ENCODE measurements around the gene GPSM1. TPM values are rescaled to one million over a fixed set of nuclear protein-coding genes. Genes with fewer than 3 reads are reported as not detected.

GPSM1 gene
- total RNA-seq, 1 experiment from 2014 or later: 26.4 TPM

DNA sequence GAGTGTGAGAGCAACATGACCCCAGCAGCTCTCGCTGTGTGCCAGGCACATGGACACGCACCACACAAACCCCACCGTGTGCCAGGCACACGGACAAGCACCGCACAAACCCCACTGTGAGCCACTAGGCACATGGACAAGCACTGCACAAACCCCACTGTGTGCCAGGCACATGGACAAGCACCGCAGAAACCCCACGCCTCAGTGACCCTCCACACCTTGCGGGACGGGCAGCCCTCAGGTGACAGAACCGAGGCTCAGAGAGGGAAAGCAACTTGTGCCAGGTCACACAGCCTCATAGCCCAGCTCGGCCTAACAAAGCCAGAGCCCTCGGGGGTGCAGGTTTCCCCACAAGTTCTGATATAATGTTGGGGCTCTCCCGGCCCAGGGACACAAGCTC is 2.0 kb upstream of the GPSM1 start:
- no peak overlapping the region for H3K27ac ChIP-seq (ENCODE audit: low read depth, low read length)
- no peak overlapping the region for H3K4me3 ChIP-seq (replicated peaks in 1 of 2; ENCODE audit: low read depth in 1 of 2, low read length in 2 of 2)
- no peaks in the 10 kb centered on the region for H4K20me1 ChIP-seq (ENCODE audit: insufficient read depth)
- DNase-seq (ENCODE audit: low read depth, low spot score) (no peak), ATAC-seq (no peak)
- ChIA-PET CTCF (interaction anchor here (0.9 to 1.2 kb wide), 2 partner anchors 21 to 37 kb away, joined by 3 read pairs; no protein-coding TSS in a partner anchor), POLR2A (no interaction called here), RAD21 (ENCODE audit: low non-redundant PET in 1 of 2, low total read pairs in 2 of 2, uncharacterized antibody in 2 of 2, unreplicated experiment in 2 of 2) (no interaction called here)
- no peaks in the 10 kb centered on the region for H3K36me3 ChIP-seq (ENCODE audit: control insufficient read depth in 1 of 2, insufficient read depth in 2 of 2, low read length in 2 of 2)
- TF ChIP-seq, protein P1, sequence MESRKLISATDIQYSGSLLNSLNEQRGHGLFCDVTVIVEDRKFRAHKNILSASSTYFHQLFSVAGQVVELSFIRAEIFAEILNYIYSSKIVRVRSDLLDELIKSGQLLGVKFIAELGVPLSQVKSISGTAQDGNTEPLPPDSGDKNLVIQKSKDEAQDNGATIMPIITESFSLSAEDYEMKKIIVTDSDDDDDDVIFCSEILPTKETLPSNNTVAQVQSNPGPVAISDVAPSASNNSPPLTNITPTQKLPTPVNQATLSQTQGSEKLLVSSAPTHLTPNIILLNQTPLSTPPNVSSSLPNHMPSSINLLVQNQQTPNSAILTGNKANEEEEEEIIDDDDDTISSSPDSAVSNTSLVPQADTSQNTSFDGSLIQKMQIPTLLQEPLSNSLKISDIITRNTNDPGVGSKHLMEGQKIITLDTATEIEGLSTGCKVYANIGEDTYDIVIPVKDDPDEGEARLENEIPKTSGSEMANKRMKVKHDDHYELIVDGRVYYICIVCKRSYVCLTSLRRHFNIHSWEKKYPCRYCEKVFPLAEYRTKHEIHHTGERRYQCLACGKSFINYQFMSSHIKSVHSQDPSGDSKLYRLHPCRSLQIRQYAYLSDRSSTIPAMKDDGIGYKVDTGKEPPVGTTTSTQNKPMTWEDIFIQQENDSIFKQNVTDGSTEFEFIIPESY (IDR thresholded peaks at IDR 0.05; ENCODE audit: extremely low read depth, insufficient replicate concordance, low read length): no peak
- H3K4me1 ChIP-seq (ENCODE audit: control insufficient read depth in 1 of 2, insufficient read depth in 2 of 2, low read length in 2 of 2): peaks cover 8 to 42% of the 10 kb centered on the region in 2 experiments; a peak in 3 of 4 replicates
- H3K79me2 ChIP-seq (ENCODE audit: insufficient read depth, low read length): peaks cover 20% of the 10 kb centered on the region; the same call in 1 of the 2 replicates
- H3K9me2 ChIP-seq (ENCODE audit: insufficient read depth): no peaks in the 10 kb centered on the region
- no peaks in the 10 kb centered on the region for H3K27me3 ChIP-seq (ENCODE audit: insufficient read depth, low read length)
- intact Hi-C loops (cut with micrococcal nuclease): no loop called here
- H3K4me2 ChIP-seq (ENCODE audit: low read length): no peak overlapping the region
- H2AFZ ChIP-seq (ENCODE audit: low read depth, low read length, poor library complexity, severe bottlenecking): no peak overlapping the region
- BruUV-seq (replicated peaks): no TSS peak
- H3K9ac ChIP-seq (ENCODE audit: low read length): no peak overlapping the region
- H3K9me3 ChIP-seq (ENCODE audit: control insufficient read depth in 1 of 2, insufficient read depth in 1 of 2, low read depth in 1 of 2, low read length in 2 of 2): no peaks in the 10 kb centered on the region

DNA sequence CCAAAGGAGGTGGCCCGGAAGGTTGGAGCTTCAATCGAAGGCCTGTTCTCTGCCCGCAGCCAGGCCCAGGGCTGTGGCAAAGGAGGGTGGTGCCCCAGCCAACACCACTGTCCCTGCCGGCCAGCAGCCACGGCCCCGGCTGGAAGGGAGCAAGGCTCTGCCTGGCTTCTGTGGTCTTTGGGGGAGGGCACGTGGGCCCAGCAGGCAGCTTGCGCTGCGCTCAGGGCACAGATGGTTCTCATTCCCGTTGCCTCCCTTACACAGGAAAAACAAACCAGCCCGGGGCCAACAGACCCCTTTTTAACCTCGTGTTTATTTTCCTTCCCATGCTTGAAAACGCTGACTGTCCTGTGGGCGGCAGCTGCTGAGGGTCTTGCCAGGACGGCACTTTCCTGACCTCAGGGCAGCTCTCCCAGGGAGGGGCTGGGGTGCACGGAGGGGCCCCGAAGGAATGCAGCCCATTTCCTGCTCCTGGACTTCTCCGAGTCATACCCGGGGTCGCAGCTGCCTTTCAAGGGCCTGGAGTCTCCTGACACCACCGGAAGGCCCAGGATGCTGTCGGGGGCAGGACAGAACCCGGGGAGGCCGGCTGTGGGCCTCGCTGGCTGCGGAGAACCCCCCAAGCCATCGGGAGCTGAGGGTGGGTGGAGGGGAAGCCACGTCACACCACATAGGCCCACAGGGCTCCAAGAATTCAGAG is 1.1 kb upstream of the GPSM1 start:
- Histone ChIP-seq H3K27ac (ENCODE audit: low read depth, low read length) (no peak overlapping the region; the same call in 1 of the 2 replicates), H2AFZ (ENCODE audit: low read depth, low read length, poor library complexity, severe bottlenecking) (no peak overlapping the region), H3K4me3 (replicated peaks in 1 of 2; ENCODE audit: low read depth in 1 of 2, low read length in 2 of 2) (no peak overlapping the region), H4K20me1 (ENCODE audit: insufficient read depth) (no peaks in the 10 kb centered on the region), H3K9me2 (ENCODE audit: insufficient read depth) (no peaks in the 10 kb centered on the region), H3K9me3 (ENCODE audit: control insufficient read depth in 1 of 2, insufficient read depth in 1 of 2, low read depth in 1 of 2, low read length in 2 of 2) (no peaks in the 10 kb centered on the region), H3K4me2 (ENCODE audit: low read length) (no peak overlapping the region; the same call in 1 of the 2 replicates), H3K9ac (ENCODE audit: low read length) (no peak overlapping the region), H3K36me3 (ENCODE audit: control insufficient read depth in 1 of 2, insufficient read depth in 2 of 2, low read length in 2 of 2) (no peaks in the 10 kb centered on the region), H3K79me2 (ENCODE audit: insufficient read depth, low read length) (peaks cover 20% of the 10 kb centered on the region; the same call in 1 of the 2 replicates), H3K4me1 (ENCODE audit: control insufficient read depth in 1 of 2, insufficient read depth in 2 of 2, low read length in 2 of 2) (peaks cover 8 to 42% of the 10 kb centered on the region in 2 experiments; a peak in 3 of 4 replicates), H3K27me3 (ENCODE audit: insufficient read depth, low read length) (no peaks in the 10 kb centered on the region)
- ATAC-seq (no peak), DNase-seq (ENCODE audit: low read depth, low spot score) (no peak)
- RAD21 ChIA-PET (ENCODE audit: low non-redundant PET in 1 of 2, low total read pairs in 2 of 2, uncharacterized antibody in 2 of 2, unreplicated experiment in 2 of 2): no interaction called here
- intact Hi-C loops (cut with micrococcal nuclease): no loop called here
- TF ChIP-seq JUND (IDR thresholded peaks at IDR 0.05) (no peak), SRF (IDR thresholded peaks at IDR 0.05; ENCODE audit: low read depth) (no peak), EGR1 (IDR thresholded peaks at IDR 0.05; ENCODE audit: low read depth) (no peak), SIN3A (IDR thresholded peaks at IDR 0.05; ENCODE audit: low read depth) (no peak)
- TF ChIP-seq, protein P2, sequence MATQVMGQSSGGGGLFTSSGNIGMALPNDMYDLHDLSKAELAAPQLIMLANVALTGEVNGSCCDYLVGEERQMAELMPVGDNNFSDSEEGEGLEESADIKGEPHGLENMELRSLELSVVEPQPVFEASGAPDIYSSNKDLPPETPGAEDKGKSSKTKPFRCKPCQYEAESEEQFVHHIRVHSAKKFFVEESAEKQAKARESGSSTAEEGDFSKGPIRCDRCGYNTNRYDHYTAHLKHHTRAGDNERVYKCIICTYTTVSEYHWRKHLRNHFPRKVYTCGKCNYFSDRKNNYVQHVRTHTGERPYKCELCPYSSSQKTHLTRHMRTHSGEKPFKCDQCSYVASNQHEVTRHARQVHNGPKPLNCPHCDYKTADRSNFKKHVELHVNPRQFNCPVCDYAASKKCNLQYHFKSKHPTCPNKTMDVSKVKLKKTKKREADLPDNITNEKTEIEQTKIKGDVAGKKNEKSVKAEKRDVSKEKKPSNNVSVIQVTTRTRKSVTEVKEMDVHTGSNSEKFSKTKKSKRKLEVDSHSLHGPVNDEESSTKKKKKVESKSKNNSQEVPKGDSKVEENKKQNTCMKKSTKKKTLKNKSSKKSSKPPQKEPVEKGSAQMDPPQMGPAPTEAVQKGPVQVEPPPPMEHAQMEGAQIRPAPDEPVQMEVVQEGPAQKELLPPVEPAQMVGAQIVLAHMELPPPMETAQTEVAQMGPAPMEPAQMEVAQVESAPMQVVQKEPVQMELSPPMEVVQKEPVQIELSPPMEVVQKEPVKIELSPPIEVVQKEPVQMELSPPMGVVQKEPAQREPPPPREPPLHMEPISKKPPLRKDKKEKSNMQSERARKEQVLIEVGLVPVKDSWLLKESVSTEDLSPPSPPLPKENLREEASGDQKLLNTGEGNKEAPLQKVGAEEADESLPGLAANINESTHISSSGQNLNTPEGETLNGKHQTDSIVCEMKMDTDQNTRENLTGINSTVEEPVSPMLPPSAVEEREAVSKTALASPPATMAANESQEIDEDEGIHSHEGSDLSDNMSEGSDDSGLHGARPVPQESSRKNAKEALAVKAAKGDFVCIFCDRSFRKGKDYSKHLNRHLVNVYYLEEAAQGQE (IDR thresholded peaks at IDR 0.05; ENCODE audit: low read depth): no peak
- CTCF ChIA-PET: interaction anchor here (0.6 to 1.2 kb wide), 3 partner anchors 20 to 150 kb away, joined by 3 to 4 read pairs (median 3); no protein-coding TSS in a partner anchor
- BruUV-seq (replicated peaks): no TSS peak
- POLR2A ChIA-PET: no interaction called here

Measured in HCT116 (cell line).